HepG2 (cell line): ENCODE measurements around the gene CNTROB. TPM values are rescaled to one million over a fixed set of nuclear protein-coding genes. Genes with fewer than 3 reads are reported as not detected.

Experiments
- DBP ChIP-seq: sonication (generic); formaldehyde crosslinking; IDR thresholded peaks from 2 replicates; pipeline ENCODE4 v1.4.0; 2020; ENCODE audit warnings: missing genetic modification reagents; ENCODE audit errors: not compliant biosample characterization
- ELF4 ChIP-seq: sonication (generic); formaldehyde crosslinking; IDR thresholded peaks from 2 replicates; pipeline ENCODE4 v1.5.0; 2020; ENCODE audit warnings: missing genetic modification reagents, mild to moderate bottlenecking, moderate library complexity, borderline replicate concordance
- GMEB2 ChIP-seq: IDR thresholded peaks from 2 replicates; pipeline ENCODE4 v1.6.1; 2016; ENCODE audit warnings: missing biosample characterization, missing genetic modification reagents, low read depth
- KDM2A ChIP-seq: sonication (generic); formaldehyde crosslinking; IDR thresholded peaks from 2 replicates; pipeline ENCODE4 v1.4.0; 2020; ENCODE audit warnings: low read depth, missing genetic modification reagents, borderline replicate concordance
- KIAA2018 ChIP-seq: sonication (generic); formaldehyde crosslinking; IDR thresholded peaks from 2 replicates; pipeline ENCODE4 v1.5.0; 2020; ENCODE audit warnings: mild to moderate bottlenecking, missing genetic modification reagents, borderline replicate concordance
- RARG ChIP-seq: sonication (generic); formaldehyde crosslinking; IDR thresholded peaks from 2 replicates; pipeline ENCODE4 v1.4.0; 2020; ENCODE audit warnings: low read depth, mild to moderate bottlenecking, missing genetic modification reagents
- SIX4 ChIP-seq: sonication (generic); formaldehyde crosslinking; IDR thresholded peaks from 2 replicates; pipeline ENCODE4 v1.4.0; 2020; ENCODE audit warnings: missing genetic modification reagents
- SP4 ChIP-seq: sonication (generic); formaldehyde crosslinking; IDR thresholded peaks from 2 replicates; pipeline ENCODE4 v1.8.1; 2023; ENCODE audit warnings: mild to moderate bottlenecking, missing genetic modification reagents
- ZNF17 ChIP-seq: sonication (generic); formaldehyde crosslinking; IDR thresholded peaks from 2 replicates; pipeline ENCODE4 v1.5.0; 2020; ENCODE audit warnings: mild to moderate bottlenecking, missing genetic modification reagents
- ZNF34 ChIP-seq: sonication (generic); formaldehyde crosslinking; IDR thresholded peaks from 2 replicates; pipeline ENCODE4 v1.4.0; 2020; ENCODE audit warnings: mild to moderate bottlenecking, missing genetic modification reagents, borderline replicate concordance
- ZNF343 ChIP-seq: sonication (generic); formaldehyde crosslinking; IDR thresholded peaks from 2 replicates; pipeline ENCODE4 v1.4.0; 2020; ENCODE audit warnings: mild to moderate bottlenecking, missing genetic modification reagents
- ZNF350 ChIP-seq: sonication (generic); formaldehyde crosslinking; IDR thresholded peaks from 2 replicates; pipeline ENCODE4 v1.4.0; 2020; ENCODE audit warnings: mild to moderate bottlenecking, low read depth, missing genetic modification reagents, borderline replicate concordance
- ZNF546 ChIP-seq: sonication (generic); formaldehyde crosslinking; conservative IDR thresholded peaks from 2 replicates; pipeline ENCODE4 v1.8.1; 2023; ENCODE audit warnings: mild to moderate bottlenecking, missing genetic modification reagents
- ZNF770 ChIP-seq: sonication (generic); formaldehyde crosslinking; IDR thresholded peaks from 2 replicates; pipeline ENCODE4 v1.5.0; 2020; ENCODE audit warnings: mild to moderate bottlenecking, missing genetic modification reagents
- ZNF879 ChIP-seq: sonication (generic); formaldehyde crosslinking; IDR thresholded peaks from 2 replicates; pipeline ENCODE4 v1.8.1; 2023; ENCODE audit warnings: missing genetic modification reagents
- ZZZ3 ChIP-seq: sonication (generic); formaldehyde crosslinking; IDR thresholded peaks from 2 replicates; pipeline ENCODE4 v1.4.0; 2020; ENCODE audit warnings: missing genetic modification reagents, mild to moderate bottlenecking, borderline replicate concordance
- polyA plus RNA-seq, 8 experiments: library from polyadenylated mRNA; depleted of rRNA in 3 of 8; stranded (reverse) in 7 of 8; unstranded in 1 of 8; fragments of >200 nt; fragmentation: Illumina TruSeq in 4 of 8; extraction: Trizol in 4 of 8; gene quantifications; 2 replicates each; pipeline versions ENCODE4 v1.2.1 to v1.2.3, GENCODE V29; 2011 to 2016; ENCODE audit warnings: low read depth in 4 of 8, missing spikeins in 1 of 8, mixed read lengths in 1 of 8; ENCODE audit not compliant: insufficient read depth in 1 of 8
- total RNA-seq, 5 experiments: library from RNA; depleted of rRNA; stranded (reverse); fragments of >200 nt; fragmentation: Illumina TruSeq; extraction: Trizol; gene quantifications; 2 replicates each; pipeline ENCODE4 v1.2.3, GENCODE V29; 2016; ENCODE audit warnings: low read depth in 1 of 5

The CNTROB gene
- total and polyA plus RNA-seq, 2 of the 13 experiments (the other 11 are each of a cell fraction or from before 2014, with no cell fraction given) = 21.2 to 24.1 TPM

- TF ChIP-seq ZNF350 (CRISPR knock-in tag) = peak; percentile 20; the same call in 1 of the 2 replicates
- no peak for TF ChIP-seq ZNF770
- TF ChIP-seq ELF4 = no peak
- no peak for TF ChIP-seq ZNF17
- no peak for TF ChIP-seq KIAA2018 (CRISPR knock-in tag)
- TF ChIP-seq ZZZ3 = peak; percentile 81; the same call in 1 of the 2 replicates
- TF ChIP-seq ZNF879 (CRISPR knock-in tag) = no peak
- no peak for TF ChIP-seq GMEB2 (CRISPR knock-in tag)
- TF ChIP-seq SP4 (CRISPR knock-in tag) = peak; percentile 84
- TF ChIP-seq ZNF34 (CRISPR knock-in tag) = no peak
- TF ChIP-seq KDM2A (CRISPR knock-in tag) = peak; percentile 46
- no peak for TF ChIP-seq RARG (CRISPR knock-in tag)
- TF ChIP-seq ZNF343 (CRISPR knock-in tag) = 0 out of 2 replicates have a peak, but pooled peaks have one; percentile 53
- peak; percentile 86; the same call in 1 of the 2 replicates for TF ChIP-seq ZNF546
- no peak for TF ChIP-seq SIX4 (CRISPR knock-in tag)
- peak; percentile 78 for TF ChIP-seq DBP (CRISPR knock-in tag)
Measured at GRCh38 chr17:7931709-7932482, at the start of gene CNTROB, which contains the start of gene TRAPPC1 (continued).
